LNCAP (cell line): ENCODE data around the gene USP6NL.

Source experiments
- TF ChIP-seq, protein P1 (sequence below): fragments of 450-650 bp; IDR thresholded peaks from 2 replicates; pipeline ENCODE4 v1.5.1; 2017; ENCODE audit warnings: mild to moderate bottlenecking

Gene USP6NL

DNA sequence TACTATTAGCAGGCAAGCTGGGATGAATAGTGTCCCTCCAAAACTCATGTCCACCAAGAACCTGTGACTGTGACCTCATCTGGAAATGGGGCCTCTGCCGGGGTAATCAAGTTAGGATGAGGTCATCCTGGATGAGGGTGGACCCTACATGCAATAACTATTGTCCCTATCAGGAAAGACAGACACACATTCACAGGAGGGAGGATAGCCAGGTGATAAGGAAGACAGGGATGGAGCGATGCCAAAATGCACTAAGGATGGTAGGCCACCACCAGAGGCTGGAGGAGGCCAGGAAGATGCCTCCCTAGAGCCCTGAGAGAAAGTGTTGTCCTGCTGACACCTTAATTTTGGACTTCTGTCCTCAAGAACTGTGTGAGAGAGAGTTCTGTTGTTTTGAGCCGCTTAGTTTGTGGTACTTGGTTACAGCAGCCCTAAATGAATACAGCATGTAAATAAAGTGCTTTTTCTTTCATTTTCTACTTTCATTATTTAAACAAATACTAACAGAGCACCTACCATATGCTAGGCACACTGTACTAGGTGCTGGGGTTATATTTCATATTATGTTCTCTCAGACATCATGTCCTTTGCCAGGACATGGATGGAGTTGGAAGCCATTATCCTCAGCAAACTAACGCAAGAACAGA is 111.9 kb downstream of the USP6NL start:
- TF ChIP-seq, protein P1, sequence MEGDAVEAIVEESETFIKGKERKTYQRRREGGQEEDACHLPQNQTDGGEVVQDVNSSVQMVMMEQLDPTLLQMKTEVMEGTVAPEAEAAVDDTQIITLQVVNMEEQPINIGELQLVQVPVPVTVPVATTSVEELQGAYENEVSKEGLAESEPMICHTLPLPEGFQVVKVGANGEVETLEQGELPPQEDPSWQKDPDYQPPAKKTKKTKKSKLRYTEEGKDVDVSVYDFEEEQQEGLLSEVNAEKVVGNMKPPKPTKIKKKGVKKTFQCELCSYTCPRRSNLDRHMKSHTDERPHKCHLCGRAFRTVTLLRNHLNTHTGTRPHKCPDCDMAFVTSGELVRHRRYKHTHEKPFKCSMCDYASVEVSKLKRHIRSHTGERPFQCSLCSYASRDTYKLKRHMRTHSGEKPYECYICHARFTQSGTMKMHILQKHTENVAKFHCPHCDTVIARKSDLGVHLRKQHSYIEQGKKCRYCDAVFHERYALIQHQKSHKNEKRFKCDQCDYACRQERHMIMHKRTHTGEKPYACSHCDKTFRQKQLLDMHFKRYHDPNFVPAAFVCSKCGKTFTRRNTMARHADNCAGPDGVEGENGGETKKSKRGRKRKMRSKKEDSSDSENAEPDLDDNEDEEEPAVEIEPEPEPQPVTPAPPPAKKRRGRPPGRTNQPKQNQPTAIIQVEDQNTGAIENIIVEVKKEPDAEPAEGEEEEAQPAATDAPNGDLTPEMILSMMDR = no peak

DNA sequence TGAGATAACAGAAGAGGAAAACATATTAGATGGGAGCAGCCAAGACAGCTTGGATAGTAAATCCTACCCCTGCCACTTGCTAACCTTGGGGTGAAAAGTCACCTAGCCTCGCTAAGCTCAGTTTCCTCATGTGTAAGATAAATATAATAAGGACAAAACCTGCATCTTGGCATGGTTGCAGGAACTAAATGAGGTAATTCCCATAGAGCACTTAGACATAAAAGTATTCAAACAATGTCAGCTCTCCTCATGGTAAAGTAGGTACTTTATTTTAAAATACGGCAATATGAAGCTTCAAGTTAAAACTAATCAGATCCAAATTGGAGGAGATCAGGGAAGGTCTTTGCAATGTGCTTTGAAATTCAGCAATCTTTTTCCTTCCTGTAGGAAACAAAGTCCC is 113.1 kb downstream of the USP6NL start:
- TF ChIP-seq, protein P1 = no peak

DNA sequence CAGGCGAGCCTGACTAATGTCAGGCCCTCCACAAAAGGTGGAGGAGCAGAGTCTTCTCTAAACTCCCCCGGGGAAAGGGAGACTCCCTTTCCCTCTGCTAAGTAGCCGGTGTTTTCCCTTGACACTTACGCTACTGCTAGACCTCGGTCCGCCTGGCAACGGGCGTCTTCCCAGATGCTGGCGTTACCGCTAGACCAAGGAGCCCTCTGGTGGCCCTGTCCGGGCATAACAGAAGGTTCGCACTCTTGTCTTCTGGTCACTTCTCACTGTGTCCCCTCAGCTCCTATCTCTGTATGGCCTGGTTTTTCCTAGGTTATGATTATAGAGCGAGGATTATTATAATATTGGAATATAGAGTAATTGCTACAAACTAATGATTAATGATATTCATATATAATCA is 116.5 kb downstream of the USP6NL start:
- TF ChIP-seq, protein P1 = peak; percentile 38

DNA sequence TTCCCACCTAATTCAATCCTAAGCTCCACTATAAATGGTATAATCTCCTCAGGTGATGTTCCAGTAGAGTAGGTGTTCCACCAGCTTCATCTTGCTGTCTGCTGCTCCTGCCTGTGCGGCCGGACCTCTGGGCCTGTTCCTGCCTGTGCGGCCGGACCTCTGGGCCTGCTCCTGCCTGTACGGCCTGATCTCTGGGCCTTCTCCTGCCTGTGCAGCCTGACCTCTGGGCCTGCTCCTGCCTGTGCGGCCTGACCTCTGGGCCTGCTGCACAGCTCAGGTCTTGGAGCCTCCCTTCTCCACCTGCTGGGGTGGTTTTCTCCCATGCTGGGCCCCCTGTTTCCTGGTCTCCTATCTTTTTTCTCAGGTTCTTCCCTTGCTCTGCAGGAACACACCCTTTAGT is 117.8 kb downstream of the USP6NL start:
- TF ChIP-seq, protein P1 = no peak

DNA sequence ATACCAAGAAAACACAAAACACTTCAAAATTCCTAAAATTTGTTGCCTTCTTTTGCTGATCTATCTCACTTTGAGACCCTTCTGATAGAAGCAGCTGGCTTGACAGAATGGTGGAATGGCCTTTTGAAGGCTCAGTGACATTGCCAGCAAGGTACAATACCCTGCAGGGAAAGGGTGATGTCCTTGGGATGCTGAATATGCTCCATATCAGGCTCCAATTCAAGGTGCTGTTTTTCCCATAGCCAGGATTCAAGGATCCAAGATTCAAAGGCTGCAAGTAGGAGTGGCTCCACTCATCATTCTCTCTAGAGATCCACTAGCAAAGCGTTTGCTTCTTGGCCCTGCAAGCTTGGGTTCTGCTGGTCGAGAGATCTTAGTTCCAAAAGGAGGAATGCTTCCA is 120.4 kb downstream of the USP6NL start:
- TF ChIP-seq, protein P1 = no peak

DNA sequence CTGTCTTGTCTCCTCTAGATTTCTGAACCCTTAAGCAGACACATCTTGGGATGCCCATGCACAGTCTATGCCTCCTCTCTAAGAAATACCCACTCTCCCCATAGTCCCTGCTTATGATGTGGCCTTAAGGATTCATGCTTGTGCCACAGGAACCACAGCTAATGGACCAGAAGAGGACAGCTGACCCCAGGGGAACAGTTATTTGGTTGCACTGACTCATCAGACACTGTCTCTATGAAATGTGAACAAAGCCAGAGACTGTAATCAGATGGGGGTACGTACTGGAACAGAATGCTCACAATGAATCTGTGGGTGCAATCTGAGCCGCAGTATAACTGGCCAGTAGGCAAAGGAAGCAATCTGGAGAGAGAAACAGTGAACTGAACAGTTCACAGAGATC is 121.9 kb downstream of the USP6NL start:
- TF ChIP-seq, protein P1 = no peak

DNA sequence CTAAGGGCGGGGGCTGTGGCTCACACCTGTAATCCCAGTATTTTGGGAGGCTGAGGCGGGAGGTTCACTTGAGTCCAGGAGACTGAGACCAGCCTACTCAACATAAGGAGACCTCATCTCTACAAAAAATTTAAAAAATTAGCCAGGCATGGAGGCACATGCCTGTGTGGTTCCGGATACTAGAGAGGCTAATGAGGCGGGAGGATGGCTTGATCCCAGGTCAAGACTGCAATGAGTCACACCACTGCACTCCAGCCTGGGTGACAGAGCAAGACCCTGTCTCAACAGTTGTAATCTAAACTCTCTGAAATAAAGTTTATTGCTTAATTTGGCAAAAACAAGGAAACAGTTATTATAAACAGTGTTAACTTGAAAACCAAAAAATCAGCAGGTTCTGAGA is 123.3 kb downstream of the USP6NL start:
- TF ChIP-seq, protein P1 = no peak
